ENCODE results near the gene SCARB1. TPM values are rescaled to one million over a fixed set of nuclear protein-coding genes. Genes with fewer than 3 reads are reported as not detected.

The SCARB1 gene
- total and polyA plus RNA-seq, 9 of the 15 experiments (the other 6 are each of a cell fraction or from before 2014, with no cell fraction given): 0.56 to 157 (median 52.8) TPM

- TF ChIP-seq VEZF1 (CRISPR knock-in tag; IDR thresholded peaks at IDR 0.05): no peak
- TF ChIP-seq ZNF41 (CRISPR knock-in tag; conservative IDR thresholded peaks at IDR 0.05): no peak
- TF ChIP-seq ZBTB12 (CRISPR knock-in tag; IDR thresholded peaks at IDR 0.05): no peak
- peak in 1 of 2 experiments; percentile 56; a peak in 1 of 3 replicates for TF ChIP-seq CBX3 (IDR thresholded peaks at IDR 0.05; ENCODE audit: borderline replicate concordance in 1 of 2, low read length in 2 of 2)
- TF ChIP-seq ZBTB40 (IDR thresholded peaks at IDR 0.05): no peak
- TF ChIP-seq ZBTB40 (CRISPR knock-in tag; IDR thresholded peaks at IDR 0.05): no peak
- TF ChIP-seq E2F3 (CRISPR knock-in tag; IDR thresholded peaks at IDR 0.05): no peak
- TF ChIP-seq ZBTB33 (CRISPR knock-in tag; IDR thresholded peaks at IDR 0.05): no peak
- TF ChIP-seq NFATC3 (IDR thresholded peaks at IDR 0.05): no peak
- no peak for TF ChIP-seq DDX20 (tag; IDR thresholded peaks at IDR 0.05; ENCODE audit: low read depth)
- no peak for TF ChIP-seq ELF2 (CRISPR knock-in tag; IDR thresholded peaks at IDR 0.05)
- 0 out of 4 replicates have a peak, but pooled peaks of 1 of the 2 experiments have one; percentile 24 for TF ChIP-seq TRIM24 (IDR thresholded peaks at IDR 0.05)
- TF ChIP-seq SIX5 (IDR thresholded peaks at IDR 0.05; ENCODE audit: borderline replicate concordance in 1 of 2, insufficient read depth in 1 of 2, low read depth in 1 of 2, low read length in 2 of 2): no peak
Measured at GRCh38 chr12:124752437-124753227, 111.0 kb downstream of the SCARB1 start (continued).
